Skeletal muscle cell (primary cell): Measurements from ENCODE around the gene ADRA2B.

ENCODE experiments used
- DNase-seq: peaks from one replicate; pipeline ENCODE4 v3.0.0-alpha.2; 2010; ENCODE audit warnings: low read depth
- H3K4me3 ChIP-seq: 2 replicates; pipeline ENCODE4 v1.5.1; 2011; ENCODE audit warnings: low read depth, mild to moderate bottlenecking, control low read depth, low read length, moderate library complexity

ADRA2B gene

GRCh38 chr2:96120091-96120720 lies 3.8 kb upstream of the ADRA2B start:
- no peak overlapping the region for H3K4me3 ChIP-seq
- DNase-seq, result no peak

DNA sequence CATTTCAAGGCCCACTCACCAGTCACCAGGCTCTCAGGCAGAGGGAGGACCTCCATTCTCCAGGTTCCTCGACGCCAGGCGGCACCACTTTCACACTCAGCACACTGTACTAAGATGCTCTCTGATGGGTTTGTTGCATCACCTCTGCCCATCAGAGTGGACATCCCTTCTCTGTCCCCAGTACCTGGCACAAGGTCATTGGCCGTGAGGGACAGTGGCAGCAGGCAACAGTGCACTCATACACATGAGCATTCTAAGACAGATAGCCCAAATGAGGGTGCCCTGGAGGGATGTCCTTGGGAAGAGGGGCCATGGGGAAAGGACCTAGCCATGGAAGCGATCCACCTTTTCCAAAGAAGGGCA lies 3.0 kb upstream of the ADRA2B start:
- H3K4me3 ChIP-seq, result no peak overlapping the region
- no peak for DNase-seq

DNA sequence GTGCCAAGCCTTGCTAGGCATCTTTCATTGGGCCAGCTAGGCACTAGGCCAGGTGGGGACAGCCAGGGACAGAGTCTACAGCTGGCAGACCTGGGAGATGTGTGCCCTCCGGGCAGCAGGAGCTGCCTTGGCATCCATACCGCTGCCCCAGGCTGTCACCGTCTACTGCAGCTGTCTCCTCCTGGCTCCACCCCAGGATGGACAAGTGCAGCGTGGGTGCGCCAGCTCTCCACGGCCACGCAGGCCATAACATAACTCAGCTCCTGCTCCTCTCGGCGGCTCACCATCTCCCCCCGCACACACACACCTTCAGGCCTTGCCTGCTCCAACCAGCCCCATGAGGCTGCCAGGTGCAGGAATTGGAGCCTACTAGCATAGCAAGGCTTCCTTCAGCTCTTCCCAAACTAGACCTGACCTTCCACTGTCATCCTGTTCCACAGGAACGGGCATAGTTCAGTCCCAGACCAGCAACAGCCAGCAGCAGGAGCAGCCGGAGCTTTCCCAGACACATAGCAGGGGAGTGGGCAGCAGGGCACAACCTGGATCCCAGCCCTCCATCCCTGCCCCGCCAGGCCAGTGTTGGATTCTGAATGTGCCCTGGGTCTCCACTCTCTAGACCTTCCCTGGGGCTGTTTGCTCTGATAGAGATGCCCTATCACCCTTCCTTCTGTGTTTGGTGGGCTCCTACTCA lies 2.5 kb upstream of the ADRA2B start:
- DNase-seq, result no peak
- no peak overlapping the region for H3K4me3 ChIP-seq

GRCh38 chr2:96117701-96118588 lies 1.6 kb upstream of the ADRA2B start:
- H3K4me3 ChIP-seq, result no peak overlapping the region
- DNase-seq, result no peak

DNA sequence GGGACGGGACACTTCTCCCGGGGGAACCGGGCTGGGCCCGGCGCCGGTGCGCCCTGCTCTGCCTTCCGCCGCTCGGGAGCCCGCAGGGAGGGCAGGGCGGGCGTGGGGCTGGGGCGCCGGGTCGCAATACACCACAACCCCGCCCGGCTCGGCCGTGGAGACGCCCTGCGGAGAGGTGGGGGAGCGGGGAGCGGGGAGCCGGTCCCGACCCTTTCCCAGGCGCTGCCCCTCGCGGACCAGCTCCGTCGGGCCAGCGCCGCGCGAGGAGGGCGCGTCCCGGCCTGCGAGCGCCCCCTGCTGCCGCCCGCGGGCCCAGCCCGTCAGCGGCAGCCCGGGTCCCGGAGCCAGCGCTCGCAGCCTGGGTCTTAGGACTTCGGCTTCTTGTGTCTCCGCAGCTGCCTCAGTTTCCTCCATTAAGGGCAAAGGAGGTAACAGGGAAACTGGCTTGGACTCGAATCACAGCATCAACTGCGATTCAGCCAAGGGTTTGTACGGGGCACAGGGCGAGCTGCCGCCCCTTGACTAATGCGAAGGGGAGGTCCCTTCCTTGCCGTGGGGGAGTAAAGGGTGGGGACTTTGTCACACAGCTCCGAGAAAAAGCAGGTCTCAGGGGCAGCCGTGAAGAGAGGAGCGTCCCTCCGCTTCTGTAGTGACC lies 635 bp upstream of the ADRA2B start:
- peak overlapping the region; percentile 37 for H3K4me3 ChIP-seq
- no peak for DNase-seq

- peak overlapping the region; percentile 37 for H3K4me3 ChIP-seq
These were observed 544 bp downstream of the ADRA2B start for GRCh38 chr2:96115631-96116423.

DNA sequence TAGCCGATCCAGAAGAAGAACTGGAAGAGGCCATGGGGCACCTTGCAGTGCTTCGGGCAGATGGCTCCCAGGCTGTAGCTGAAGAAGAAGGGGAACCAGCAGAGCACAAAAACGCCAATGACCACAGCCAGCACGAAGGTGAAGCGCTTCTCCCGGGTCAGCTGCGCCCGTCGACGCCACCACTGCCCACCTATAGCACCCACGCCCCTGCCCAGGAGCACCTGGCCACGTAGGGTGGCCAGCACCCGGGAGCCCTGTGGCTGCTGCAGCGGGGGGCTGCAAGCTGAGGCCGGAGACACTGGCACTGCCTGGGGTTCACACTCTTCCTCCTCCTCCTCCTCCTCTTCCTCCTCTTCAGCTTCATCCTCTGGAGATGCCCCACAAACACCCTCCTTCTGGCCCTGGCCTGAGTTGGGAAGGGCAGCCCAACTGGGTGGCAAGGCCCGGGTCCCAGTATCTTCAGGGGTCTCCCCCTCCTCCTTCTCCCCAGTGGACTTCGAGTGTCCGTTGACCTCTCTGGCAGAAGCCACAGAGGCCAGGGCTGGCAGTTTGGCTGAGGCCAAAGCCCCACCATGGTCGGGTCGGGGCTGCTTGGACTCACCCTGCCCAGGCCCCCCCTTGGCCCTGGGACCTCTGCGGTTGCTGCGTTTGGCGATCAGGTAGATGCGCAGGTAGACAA lies 1.3 kb downstream of the ADRA2B start:
- H3K4me3 ChIP-seq, result no peak overlapping the region
- DNase-seq, result no peak

More at GRCh38 chr2:96115631-96116423, 544 bp downstream of the ADRA2B start:
- no peak for DNase-seq

DNA sequence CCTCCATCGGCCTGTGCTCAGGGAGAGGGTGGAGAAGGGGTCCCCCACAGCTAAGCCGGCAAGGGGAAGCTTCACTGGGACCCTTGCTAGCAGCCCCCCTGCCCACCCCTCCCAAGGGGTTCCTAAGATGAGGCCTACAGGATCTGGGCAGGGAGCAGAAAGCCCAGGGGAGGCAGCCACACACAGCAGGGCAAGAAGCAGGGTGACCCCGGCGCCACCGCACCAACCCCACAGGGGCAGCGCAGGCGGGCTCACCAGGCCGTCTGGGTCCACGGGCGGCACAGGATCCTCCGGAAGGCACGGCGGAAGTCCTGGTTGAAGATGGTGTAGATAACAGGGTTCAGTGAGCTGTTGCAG lies 1.8 kb downstream of the ADRA2B start:
- H3K4me3 ChIP-seq, result no peak overlapping the region
- no peak for DNase-seq

DNA sequence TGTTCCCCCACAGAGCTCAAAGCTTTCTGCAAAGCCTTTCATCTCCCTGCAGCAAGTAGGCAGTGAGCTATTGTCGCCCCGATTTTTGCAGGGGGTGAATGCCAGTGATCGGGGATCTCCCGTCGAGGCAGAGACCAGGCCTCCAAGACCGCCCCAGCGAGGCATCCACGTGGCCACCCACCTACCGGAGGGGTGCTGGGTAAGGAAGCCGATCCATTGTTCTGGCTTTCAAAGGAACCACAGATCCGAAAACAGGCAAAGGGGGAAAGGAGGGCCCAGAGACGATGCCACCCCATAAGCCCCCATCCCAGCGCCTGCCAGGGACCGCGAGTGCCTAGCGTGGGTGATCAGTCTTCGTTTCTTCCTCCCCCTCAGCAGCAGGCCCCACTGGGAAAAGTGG lies 2.4 kb downstream of the ADRA2B start:
- DNase-seq, result no peak
- H3K4me3 ChIP-seq, result no peak overlapping the region

- no peak overlapping the region for H3K4me3 ChIP-seq
- no peak for DNase-seq
These were observed 3.0 kb downstream of the ADRA2B start for GRCh38 chr2:96113367-96113677.

DNA sequence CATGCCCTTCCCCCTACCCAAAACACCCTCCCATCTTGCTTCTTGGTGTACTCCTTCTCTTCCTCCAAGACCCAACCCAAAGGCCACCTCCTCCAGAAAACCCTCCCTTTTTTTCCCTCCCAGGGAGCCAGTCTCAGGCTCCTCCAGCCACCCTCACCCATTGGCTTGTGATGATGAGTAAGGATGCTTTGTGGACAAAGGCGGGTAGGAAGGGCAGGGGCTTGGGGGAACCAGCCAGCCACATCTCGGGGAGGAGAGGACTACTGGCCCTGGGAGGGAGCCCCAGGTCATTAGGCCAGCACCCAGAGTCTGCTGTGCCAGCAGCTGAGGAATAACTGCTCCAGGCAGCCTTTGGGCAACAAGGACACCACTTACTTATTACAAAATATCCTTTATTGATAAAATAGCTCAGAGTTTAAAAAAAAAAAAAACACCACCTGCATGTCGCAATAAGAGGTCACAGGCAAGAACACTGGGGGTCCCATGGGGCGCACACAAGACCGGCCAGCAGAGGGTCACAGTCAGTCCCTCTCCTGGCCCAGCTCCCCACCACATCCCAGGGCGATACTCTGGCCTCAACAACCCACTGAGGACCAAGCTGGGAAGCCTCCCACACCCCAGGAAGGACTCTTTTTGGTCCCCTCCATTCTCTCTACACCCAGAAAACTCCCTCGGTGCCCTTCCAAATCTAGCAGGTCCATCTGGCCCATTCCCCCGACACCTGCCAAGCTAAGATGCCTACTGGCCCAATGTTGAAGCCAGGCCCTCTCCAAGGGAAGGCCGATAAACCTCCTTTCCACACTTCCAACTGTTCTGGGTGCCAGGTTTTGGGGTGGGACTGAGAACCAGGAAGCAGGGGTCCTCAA lies 3.6 kb downstream of the ADRA2B start:
- H3K4me3 ChIP-seq, result no peak overlapping the region
- no peak for DNase-seq

GRCh38 chr2:96111823-96112500 lies 4.4 kb downstream of the ADRA2B start:
- DNase-seq, result no peak
- no peak overlapping the region for H3K4me3 ChIP-seq

GRCh38 chr2:96111257-96111640 lies 5.1 kb downstream of the ADRA2B start:
- DNase-seq, result no peak
- no peak overlapping the region for H3K4me3 ChIP-seq

DNA sequence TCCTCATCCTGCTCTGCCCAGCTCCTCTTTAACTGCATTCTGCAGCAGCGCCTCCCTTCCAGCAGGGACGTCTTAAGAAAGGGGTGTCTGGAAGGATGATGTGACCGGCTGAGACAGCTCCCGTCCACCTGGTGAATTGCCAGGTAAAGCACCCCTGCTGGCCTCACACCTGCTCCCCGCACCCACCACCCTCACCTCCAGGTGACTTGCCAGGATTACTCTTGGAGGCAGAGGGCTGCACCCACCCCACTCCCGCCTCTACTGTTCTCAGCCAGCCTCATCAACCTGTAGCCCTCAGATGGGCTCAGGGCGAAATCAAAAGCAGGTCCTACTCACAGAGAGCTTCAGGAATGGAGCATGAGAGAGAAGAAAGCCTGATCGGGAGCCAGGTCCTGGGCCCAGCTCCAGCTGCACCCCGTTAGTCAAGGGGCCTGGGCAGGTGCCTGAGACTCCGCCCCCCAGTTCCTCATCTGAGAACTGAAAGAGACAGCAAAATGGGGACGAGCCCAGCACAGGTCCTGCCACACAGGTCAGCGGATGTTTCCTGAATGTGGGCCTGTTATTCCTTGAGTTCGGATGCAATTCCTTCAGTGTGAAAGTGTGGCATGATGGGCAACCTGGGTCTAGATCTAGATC lies 5.6 kb downstream of the ADRA2B start:
- H3K4me3 ChIP-seq, result no peak overlapping the region
- no peak for DNase-seq

DNA sequence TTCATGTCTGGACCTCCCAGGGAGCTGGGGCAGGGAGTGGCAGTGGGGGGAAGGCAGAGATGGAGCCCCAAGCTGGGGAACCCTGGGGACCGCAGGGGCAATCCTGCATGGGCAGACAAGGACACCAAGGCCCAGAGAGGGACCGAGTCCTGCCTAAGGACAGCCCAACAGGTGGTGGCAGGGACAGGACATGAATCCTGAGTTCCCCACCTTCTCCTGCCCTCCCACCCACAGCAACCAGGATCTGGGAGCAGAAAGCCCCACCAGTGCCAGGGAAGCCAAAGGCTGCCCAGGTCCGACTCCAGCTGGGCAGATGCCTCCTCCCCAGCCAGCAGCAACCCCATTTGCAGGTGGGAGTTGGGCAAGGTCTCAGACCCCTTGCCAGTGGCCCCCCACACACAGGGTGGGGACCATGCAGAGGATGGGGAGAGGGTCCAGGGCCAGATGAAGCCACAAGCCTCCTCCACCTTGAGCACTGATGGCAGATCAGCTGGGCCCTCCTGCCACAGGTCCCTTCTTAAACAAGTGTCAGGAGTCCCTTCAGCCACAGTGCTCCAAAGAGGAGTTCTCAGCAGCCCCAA lies 6.3 kb downstream of the ADRA2B start:
- H3K4me3 ChIP-seq, result no peak overlapping the region
- DNase-seq, result no peak

DNA sequence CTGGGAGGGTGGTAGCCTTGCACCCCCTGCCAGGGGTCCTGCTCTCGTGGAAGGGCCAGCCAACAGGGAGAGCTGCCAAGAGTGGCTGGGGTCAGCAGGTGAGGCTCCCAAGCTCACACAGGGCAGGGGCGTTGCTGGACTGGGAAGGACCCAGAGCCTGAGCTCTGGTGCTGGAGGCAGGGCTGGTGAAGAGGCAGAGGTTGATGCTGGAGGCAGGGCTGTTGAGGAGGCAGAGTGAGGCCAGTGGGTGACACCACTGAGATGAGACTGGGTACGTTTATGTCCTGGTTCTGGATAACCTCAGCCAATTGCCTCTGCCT lies 7.0 kb downstream of the ADRA2B start:
- no peak for DNase-seq
- H3K4me3 ChIP-seq, result no peak overlapping the region
